ENCODE results near the gene ATG16L1.

Gene ATG16L1

DNA sequence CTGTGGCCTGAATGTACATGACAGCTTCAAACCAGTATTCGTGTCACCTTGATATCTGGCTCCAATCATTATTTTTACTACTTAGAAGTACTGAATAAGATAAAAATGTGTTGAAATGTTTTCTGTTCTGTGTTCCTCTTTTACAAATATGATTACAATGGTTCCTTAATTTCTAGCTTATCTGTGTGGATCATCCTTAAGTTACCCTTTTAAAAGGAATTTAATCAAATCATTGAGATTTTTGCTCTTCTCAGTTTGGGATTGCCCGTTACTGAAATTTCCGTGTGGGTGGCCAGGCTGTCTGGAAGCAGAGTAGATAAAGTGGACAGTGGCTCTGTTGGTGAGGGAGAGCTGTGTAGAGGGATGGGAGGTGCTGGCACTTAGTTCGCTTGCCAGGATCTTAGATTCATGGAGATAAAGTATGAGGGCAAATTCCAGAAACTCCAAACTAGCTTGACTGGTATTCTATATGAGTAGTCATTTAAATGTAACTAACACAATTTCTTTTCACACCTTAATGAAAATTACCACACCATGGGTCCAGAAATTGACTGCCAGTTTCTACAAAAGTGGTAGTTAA lies 28.7 kb downstream of the ATG16L1 start:
- Histone ChIP-seq H2AFZ (ENCODE audit: low read depth, low read length) (no peak overlapping the region), H3K14ac (ENCODE audit: low read length in 2 of 2) (no peak overlapping the region), H2AK5ac (ENCODE audit: low read length, severe bottlenecking) (no peak overlapping the region), H2BK12ac (ENCODE audit: low read length in 2 of 2) (no peak overlapping the region), H3K9me3 (ENCODE audit: control insufficient read depth, low read length) (no peaks in the 10 kb centered on the region), H3K27me3 (ENCODE audit: control insufficient read depth in 1 of 2, insufficient read depth in 1 of 2, low read length in 2 of 2) (no peaks in the 10 kb centered on the region), H3K9ac (ENCODE audit: low read length) (no peak overlapping the region), H2BK15ac (ENCODE audit: low read depth, poor library complexity, severe bottlenecking) (no peak overlapping the region), H3K4me1 (ENCODE audit: control insufficient read depth, insufficient read depth, low read depth, low read length) (no peaks in the 10 kb centered on the region), H3K36me3 (ENCODE audit: control insufficient read depth in 1 of 2, insufficient read depth in 2 of 2, low read depth in 1 of 2, low read length in 2 of 2) (peaks cover 36 to 90% of the 10 kb centered on the region in 2 experiments), H2BK5ac (ENCODE audit: low read depth, low read length, poor library complexity, severe bottlenecking) (no peak overlapping the region), H3K18ac (ENCODE audit: low read depth in 1 of 2, low read length in 2 of 2) (no peak overlapping the region), H3K4me3 (ENCODE audit: insufficient read depth in 1 of 2, low read depth in 1 of 2, low read length in 2 of 2) (no peak overlapping the region), H4K8ac (ENCODE audit: low read length) (no peak overlapping the region), H3K79me1 (replicated peaks; ENCODE audit: low read length, poor library complexity, severe bottlenecking) (peaks cover 10% of the 10 kb centered on the region), H2BK120ac (ENCODE audit: low read depth, low read length) (no peak overlapping the region), H3K23ac (ENCODE audit: low read length in 2 of 2) (no peak overlapping the region), H4K91ac (ENCODE audit: low read length) (no peak overlapping the region), H3K27ac (ENCODE audit: low read length, poor library complexity, severe bottlenecking) (no peak overlapping the region), H3K4me2 (ENCODE audit: low read length, poor library complexity, severe bottlenecking) (no peak overlapping the region), H3K4ac (ENCODE audit: low read depth in 1 of 2, low read length in 2 of 2) (no peak overlapping the region)
- no peak for DNase-seq
- WGBS, result 84% methylated on average over 2 of the region's 4 CpGs

DNA sequence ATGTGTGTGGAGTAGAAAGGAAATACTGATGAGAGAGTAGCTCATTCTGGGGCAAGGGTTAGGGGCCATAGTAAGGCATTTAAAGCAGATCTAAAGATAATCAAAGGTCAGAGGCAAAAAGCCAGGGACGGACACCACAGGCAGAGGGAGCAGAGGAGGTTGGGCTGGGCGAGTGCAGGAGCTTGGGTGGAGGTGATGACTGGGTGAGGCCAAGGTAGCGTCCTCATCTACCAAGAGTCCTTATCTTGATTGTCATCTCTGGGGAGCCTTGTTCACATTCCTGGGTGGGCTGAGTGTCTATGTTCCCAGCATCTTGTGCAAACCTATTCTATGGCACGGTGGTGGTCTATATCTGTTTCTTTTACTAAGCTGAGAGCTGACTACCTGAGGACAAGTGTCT lies 30.1 kb downstream of the ATG16L1 start:
- DNase-seq, result no peak
- Histone ChIP-seq H2AFZ (ENCODE audit: low read depth, low read length) (no peak overlapping the region), H3K4me1 (ENCODE audit: control insufficient read depth, insufficient read depth, low read depth, low read length) (no peaks in the 10 kb centered on the region), H3K23ac (ENCODE audit: low read length in 2 of 2) (no peak overlapping the region), H4K91ac (ENCODE audit: low read length) (no peak overlapping the region), H2BK12ac (ENCODE audit: low read length in 2 of 2) (no peak overlapping the region), H2AK5ac (ENCODE audit: low read length, severe bottlenecking) (no peak overlapping the region), H3K9me3 (ENCODE audit: control insufficient read depth, low read length) (no peaks in the 10 kb centered on the region), H3K9ac (ENCODE audit: low read length) (no peak overlapping the region), H3K27ac (ENCODE audit: low read length, poor library complexity, severe bottlenecking) (no peak overlapping the region), H3K4me3 (ENCODE audit: insufficient read depth in 1 of 2, low read depth in 1 of 2, low read length in 2 of 2) (no peak overlapping the region), H3K27me3 (ENCODE audit: control insufficient read depth in 1 of 2, insufficient read depth in 1 of 2, low read length in 2 of 2) (no peaks in the 10 kb centered on the region), H3K4ac (ENCODE audit: low read depth in 1 of 2, low read length in 2 of 2) (no peak overlapping the region), H3K18ac (ENCODE audit: low read depth in 1 of 2, low read length in 2 of 2) (no peak overlapping the region), H3K79me1 (replicated peaks; ENCODE audit: low read length, poor library complexity, severe bottlenecking) (peaks cover 13% of the 10 kb centered on the region), H2BK15ac (ENCODE audit: low read depth, poor library complexity, severe bottlenecking) (no peak overlapping the region), H4K8ac (ENCODE audit: low read length) (no peak overlapping the region), H3K4me2 (ENCODE audit: low read length, poor library complexity, severe bottlenecking) (no peak overlapping the region), H3K36me3 (ENCODE audit: control insufficient read depth in 1 of 2, insufficient read depth in 2 of 2, low read depth in 1 of 2, low read length in 2 of 2) (peaks cover 32 to 89% of the 10 kb centered on the region in 2 experiments), H3K14ac (ENCODE audit: low read length in 2 of 2) (no peak overlapping the region), H2BK120ac (ENCODE audit: low read depth, low read length) (no peak overlapping the region), H2BK5ac (ENCODE audit: low read depth, low read length, poor library complexity, severe bottlenecking) (no peak overlapping the region)
- WGBS, result 92% methylated on average over 4 of the region's 4 CpGs

DNA sequence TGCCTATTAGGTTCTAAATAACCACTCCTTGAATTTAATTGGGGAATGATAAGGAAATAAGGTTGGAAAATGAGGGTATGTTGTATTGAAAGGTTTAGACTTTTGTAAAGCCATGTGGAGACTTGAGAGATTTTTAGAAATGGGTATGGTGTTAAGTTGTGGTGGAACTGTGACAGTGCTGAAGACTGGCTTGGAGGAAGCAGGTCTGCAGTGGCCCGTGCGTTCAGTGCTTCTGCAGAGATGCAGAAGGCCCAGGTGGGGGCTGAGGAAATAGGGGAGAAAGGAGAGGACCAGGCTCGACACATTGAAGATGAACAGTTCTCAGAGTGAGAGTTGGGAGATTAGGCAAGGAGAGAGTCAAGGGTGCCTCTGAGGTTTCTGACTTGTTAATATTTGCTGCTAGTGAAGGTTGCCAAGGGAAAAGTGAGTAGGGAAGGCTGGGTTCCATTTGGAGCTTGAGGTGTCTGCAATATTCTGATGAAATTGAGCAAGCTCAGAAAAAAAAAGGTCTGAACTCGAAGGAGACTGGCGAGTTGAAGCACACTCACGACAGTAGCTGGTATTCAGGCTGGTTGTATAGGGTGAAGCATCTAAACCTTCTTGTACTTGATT lies 30.6 kb downstream of the ATG16L1 start:
- Histone ChIP-seq H4K8ac (ENCODE audit: low read length) (no peak overlapping the region), H3K4ac (ENCODE audit: low read depth in 1 of 2, low read length in 2 of 2) (no peak overlapping the region), H3K4me3 (ENCODE audit: insufficient read depth in 1 of 2, low read depth in 1 of 2, low read length in 2 of 2) (no peak overlapping the region), H3K27me3 (ENCODE audit: control insufficient read depth in 1 of 2, insufficient read depth in 1 of 2, low read length in 2 of 2) (no peaks in the 10 kb centered on the region), H3K9me3 (ENCODE audit: control insufficient read depth, low read length) (no peaks in the 10 kb centered on the region), H3K27ac (ENCODE audit: low read length, poor library complexity, severe bottlenecking) (no peak overlapping the region), H2BK120ac (ENCODE audit: low read depth, low read length) (no peak overlapping the region), H2AK5ac (ENCODE audit: low read length, severe bottlenecking) (no peak overlapping the region), H3K9ac (ENCODE audit: low read length) (no peak overlapping the region), H3K14ac (ENCODE audit: low read length in 2 of 2) (no peak overlapping the region), H3K79me1 (replicated peaks; ENCODE audit: low read length, poor library complexity, severe bottlenecking) (peaks cover 16% of the 10 kb centered on the region), H2BK12ac (ENCODE audit: low read length in 2 of 2) (no peak overlapping the region), H2AFZ (ENCODE audit: low read depth, low read length) (no peak overlapping the region), H3K4me2 (ENCODE audit: low read length, poor library complexity, severe bottlenecking) (no peak overlapping the region), H4K91ac (ENCODE audit: low read length) (no peak overlapping the region), H2BK15ac (ENCODE audit: low read depth, poor library complexity, severe bottlenecking) (no peak overlapping the region), H2BK5ac (ENCODE audit: low read depth, low read length, poor library complexity, severe bottlenecking) (no peak overlapping the region), H3K18ac (ENCODE audit: low read depth in 1 of 2, low read length in 2 of 2) (no peak overlapping the region), H3K4me1 (ENCODE audit: control insufficient read depth, insufficient read depth, low read depth, low read length) (no peaks in the 10 kb centered on the region), H3K36me3 (ENCODE audit: control insufficient read depth in 1 of 2, insufficient read depth in 2 of 2, low read depth in 1 of 2, low read length in 2 of 2) (peaks cover 30 to 87% of the 10 kb centered on the region in 2 experiments), H3K23ac (ENCODE audit: low read length in 2 of 2) (no peak overlapping the region)
- DNase-seq, result no peak
- 99% methylated on average over 6 of the region's 6 CpGs for WGBS

DNA sequence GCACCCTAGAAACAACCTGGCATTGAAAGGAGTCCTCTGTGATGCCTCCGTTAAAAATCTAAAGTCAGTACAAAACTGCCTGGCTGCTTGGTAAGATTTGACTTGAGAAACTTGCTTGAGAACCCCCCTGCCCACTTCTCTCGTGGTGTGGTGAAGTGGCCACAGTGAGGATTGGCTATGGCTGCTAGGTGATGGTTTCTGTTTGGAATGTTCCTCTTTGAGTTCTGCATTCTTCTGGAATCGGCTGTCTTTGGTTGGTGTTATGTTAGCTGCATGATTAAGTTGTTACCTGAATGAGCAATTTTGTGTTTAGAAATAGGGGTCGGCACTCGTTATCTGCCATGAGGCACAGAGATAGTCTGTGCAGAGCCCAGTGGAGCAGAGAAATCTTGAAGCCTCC lies 34.4 kb downstream of the ATG16L1 start:
- Histone ChIP-seq H2BK15ac (ENCODE audit: low read depth, poor library complexity, severe bottlenecking) (no peak overlapping the region), H3K79me1 (replicated peaks; ENCODE audit: low read length, poor library complexity, severe bottlenecking) (peaks cover 23% of the 10 kb centered on the region), H3K23ac (ENCODE audit: low read length in 2 of 2) (no peak overlapping the region), H2BK5ac (ENCODE audit: low read depth, low read length, poor library complexity, severe bottlenecking) (no peak overlapping the region), H3K27me3 (ENCODE audit: control insufficient read depth in 1 of 2, insufficient read depth in 1 of 2, low read length in 2 of 2) (no peaks in the 10 kb centered on the region), H3K27ac (ENCODE audit: low read length, poor library complexity, severe bottlenecking) (no peak overlapping the region), H3K14ac (ENCODE audit: low read length in 2 of 2) (no peak overlapping the region), H3K9me3 (ENCODE audit: control insufficient read depth, low read length) (no peaks in the 10 kb centered on the region), H3K4me1 (ENCODE audit: control insufficient read depth, insufficient read depth, low read depth, low read length) (no peaks in the 10 kb centered on the region), H3K4me2 (ENCODE audit: low read length, poor library complexity, severe bottlenecking) (no peak overlapping the region), H3K4ac (ENCODE audit: low read depth in 1 of 2, low read length in 2 of 2) (no peak overlapping the region), H4K91ac (ENCODE audit: low read length) (no peak overlapping the region), H3K9ac (ENCODE audit: low read length) (no peak overlapping the region), H2BK12ac (ENCODE audit: low read length in 2 of 2) (no peak overlapping the region), H2AFZ (ENCODE audit: low read depth, low read length) (no peak overlapping the region), H3K18ac (ENCODE audit: low read depth in 1 of 2, low read length in 2 of 2) (no peak overlapping the region), H4K8ac (ENCODE audit: low read length) (no peak overlapping the region), H3K4me3 (ENCODE audit: insufficient read depth in 1 of 2, low read depth in 1 of 2, low read length in 2 of 2) (no peak overlapping the region), H3K36me3 (ENCODE audit: control insufficient read depth in 1 of 2, insufficient read depth in 2 of 2, low read depth in 1 of 2, low read length in 2 of 2) (peaks cover 46 to 84% of the 10 kb centered on the region in 2 experiments), H2AK5ac (ENCODE audit: low read length, severe bottlenecking) (no peak overlapping the region), H2BK120ac (ENCODE audit: low read depth, low read length) (no peak overlapping the region)
- 78% methylated on average over 5 of the region's 5 CpGs for WGBS
- DNase-seq, result no peak
